Peyer's patch (tissue), 4 donors: ENCODE data around the gene NECAB3.

ENCODE experiments used
- POLR2A ChIP-seq, 2 donors: fragments of 450-650 bp; IDR thresholded peaks; one replicate each; pipeline ENCODE4 v1.5.1; 2017; ENCODE audit warnings: antibody characterized with exemption in 2 of 2, mild to moderate bottlenecking in 2 of 2, moderate library complexity in 2 of 2
- TF ChIP-seq, protein P1 (sequence below), 6 experiments: fragments of 450-650 bp in 4 of 6; fragments of 200-600 bp in 2 of 6; sonication (generic) in 1 of 6; IDR thresholded peaks; one replicate each; pipeline ENCODE4 v1.5.1; 2017 to 2019; ENCODE audit warnings: antibody characterized with exemption in 6 of 6, mild to moderate bottlenecking in 3 of 6, moderate library complexity in 1 of 6

DNA sequence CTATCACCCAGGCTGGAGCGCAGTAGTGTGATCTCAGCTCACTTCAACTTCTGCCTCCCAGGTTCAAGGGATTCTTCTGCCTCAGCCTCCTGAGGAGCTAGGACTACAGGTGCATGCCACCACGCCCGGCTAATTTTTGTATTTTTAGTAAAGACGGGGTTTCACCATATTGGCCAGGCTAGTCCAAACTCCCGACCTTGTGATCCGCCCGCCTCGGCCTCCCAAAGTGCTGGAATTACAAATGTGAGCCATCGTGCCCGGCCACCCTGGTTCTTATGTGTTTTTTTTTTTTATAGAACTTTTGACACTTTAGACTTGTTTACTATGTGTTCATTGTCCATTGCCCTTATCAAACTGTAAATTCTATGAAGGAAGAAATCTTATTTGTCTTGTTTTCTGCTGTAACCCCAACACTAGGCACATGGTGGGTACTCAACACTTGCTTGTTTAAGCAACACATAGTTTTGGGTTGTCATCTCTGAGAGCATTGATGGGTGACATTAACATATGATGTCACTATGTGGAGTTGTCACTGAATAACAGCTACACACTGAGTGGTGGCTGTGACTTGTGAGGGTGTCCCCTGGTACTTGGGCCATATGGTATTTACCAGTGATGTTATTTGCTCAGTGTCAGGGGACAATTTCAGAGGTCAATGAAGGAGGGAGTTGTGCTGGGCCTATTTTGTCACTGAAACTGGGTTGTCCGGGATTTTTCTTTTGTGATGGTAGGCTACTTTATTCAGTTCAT is 47.3 kb upstream of the NECAB3 start:
- TF ChIP-seq, protein P1, sequence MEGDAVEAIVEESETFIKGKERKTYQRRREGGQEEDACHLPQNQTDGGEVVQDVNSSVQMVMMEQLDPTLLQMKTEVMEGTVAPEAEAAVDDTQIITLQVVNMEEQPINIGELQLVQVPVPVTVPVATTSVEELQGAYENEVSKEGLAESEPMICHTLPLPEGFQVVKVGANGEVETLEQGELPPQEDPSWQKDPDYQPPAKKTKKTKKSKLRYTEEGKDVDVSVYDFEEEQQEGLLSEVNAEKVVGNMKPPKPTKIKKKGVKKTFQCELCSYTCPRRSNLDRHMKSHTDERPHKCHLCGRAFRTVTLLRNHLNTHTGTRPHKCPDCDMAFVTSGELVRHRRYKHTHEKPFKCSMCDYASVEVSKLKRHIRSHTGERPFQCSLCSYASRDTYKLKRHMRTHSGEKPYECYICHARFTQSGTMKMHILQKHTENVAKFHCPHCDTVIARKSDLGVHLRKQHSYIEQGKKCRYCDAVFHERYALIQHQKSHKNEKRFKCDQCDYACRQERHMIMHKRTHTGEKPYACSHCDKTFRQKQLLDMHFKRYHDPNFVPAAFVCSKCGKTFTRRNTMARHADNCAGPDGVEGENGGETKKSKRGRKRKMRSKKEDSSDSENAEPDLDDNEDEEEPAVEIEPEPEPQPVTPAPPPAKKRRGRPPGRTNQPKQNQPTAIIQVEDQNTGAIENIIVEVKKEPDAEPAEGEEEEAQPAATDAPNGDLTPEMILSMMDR (IDR thresholded peaks at IDR 0.05), result no peak
- TF ChIP-seq POLR2A (IDR thresholded peaks at IDR 0.05), result no peak
